Lung (tissue), 12 donors: ENCODE results near the gene MYOM1. TPM values are rescaled to one million over a fixed set of nuclear protein-coding genes. Genes with fewer than 3 reads are reported as not detected.

Experiments
- ATAC-seq: fragments of 200-7000 bp; cut with Tn5 transposase; one replicate; pipeline ENCODE4 v1.9.1; 2020; ENCODE audit warnings: moderate number of reproducible peaks; ENCODE audit not compliant: insufficient read depth, low FRiP score
- DNase-seq, 3 donors: peaks; one replicate each; pipeline ENCODE4 v3.0.0-alpha.2; 2013 to 2017
- H3K27ac ChIP-seq, 2 donors: one replicate each; pipeline ENCODE4 v1.5.1; 2013; ENCODE audit warnings: mild to moderate bottlenecking in 2 of 2, moderate library complexity in 2 of 2, control low read depth in 1 of 2, inconsistent platforms in 1 of 2, low read depth in 1 of 2, low read length in 1 of 2
- H3K27me3 ChIP-seq, 3 donors: one replicate each; pipeline ENCODE4 v1.5.1; 2013; ENCODE audit warnings: low read length in 2 of 3; ENCODE audit not compliant: control insufficient read depth in 3 of 3, insufficient read depth in 3 of 3
- H3K36me3 ChIP-seq, 4 donors: one replicate each; pipeline ENCODE4 v1.5.1; 2013; ENCODE audit warnings: low read length in 4 of 4, mild to moderate bottlenecking in 1 of 4, moderate library complexity in 1 of 4; ENCODE audit not compliant: control insufficient read depth in 4 of 4, insufficient read depth in 4 of 4
- H3K4me1 ChIP-seq, 5 donors: one replicate each; pipeline ENCODE4 v1.5.1; 2013; ENCODE audit warnings: low read length in 5 of 5, mild to moderate bottlenecking in 2 of 5, moderate library complexity in 1 of 5; ENCODE audit not compliant: control insufficient read depth in 5 of 5, insufficient read depth in 5 of 5
- H3K4me3 ChIP-seq: one replicate; pipeline ENCODE4 v1.5.1; 2013; ENCODE audit warnings: mild to moderate bottlenecking, control low read depth, moderate library complexity
- H3K9ac ChIP-seq, 2 donors: one replicate each; pipeline ENCODE4 v1.5.1; 2013; ENCODE audit warnings: low read length in 2 of 2, control low read depth in 1 of 2; ENCODE audit not compliant: insufficient read depth in 1 of 2
- H3K9me3 ChIP-seq, 4 donors: one replicate each; pipeline ENCODE4 v1.5.1; 2013; ENCODE audit warnings: low read length in 3 of 4, mild to moderate bottlenecking in 1 of 4, moderate library complexity in 1 of 4; ENCODE audit not compliant: control insufficient read depth in 4 of 4, insufficient read depth in 3 of 4
- CTCF ChIP-seq: IDR thresholded peaks from 2 replicates; pipeline ENCODE4 v1.5.1; 2012; ENCODE audit warnings: mild to moderate bottlenecking; ENCODE audit errors: control extremely low read depth, extremely low read depth
- WGBS, 2 donors: extraction: QIAGEN DNeasy Blood & Tissue Kit; methylation state at CpG; one replicate each; pipeline ENCODE4 v1.1.7; 2013; 5-methylcytosine and 5-hydroxymethylcytosine counted together
- polyA plus RNA-seq, 2 donors: library from polyadenylated mRNA; stranded (reverse); fragments of 200-250 nt; gene quantifications; one replicate each; pipeline ENCODE4 v1.2.1, GENCODE V29; 2013
- total RNA-seq, 2 donors: library from RNA; depleted of rRNA in 1 of 2; stranded (reverse); fragments of >200 nt in 1 of 2; gene quantifications; one replicate each; pipeline ENCODE4 v1.2.1, GENCODE V29; 2014 to 2021
- donor health status: control.
- donor health status: control.
- donor health status: Bipolar disorder and iron deficiency.
- donor health status: healthy.
- donor health status: DM: yes; HTN: yes; CAD: no.

Gene MYOM1
- total and polyA plus RNA-seq, 4 donors = 0.61 to 4.6 (median 1.3) TPM

GRCh38 chr18:3236470-3236869, 16.7 kb upstream of the MYOM1 start:
- no peak for DNase-seq
- H3K9me3 ChIP-seq = peaks cover 0 to 2% (median 0%) of the 10 kb centered on the region in 4 donors
- 74 to 87% methylated on average over 4 of the region's 4 CpGs for WGBS, 2 donors
- no peak for ATAC-seq
- H3K9ac ChIP-seq = no peak overlapping the region
- no peak overlapping the region for H3K4me3 ChIP-seq
- no peak overlapping the region for H3K27ac ChIP-seq
- H3K4me1 ChIP-seq = peaks cover 0 to 4% (median 0%) of the 10 kb centered on the region in 5 donors
- peaks cover 0 to 1% (median 0%) of the 10 kb centered on the region in 4 donors for H3K36me3 ChIP-seq
- no peak for TF ChIP-seq CTCF
- no peaks in the 10 kb centered on the region for H3K27me3 ChIP-seq

- Histone ChIP-seq H3K9ac (no peak overlapping the region), H3K9me3 (no peaks in the 10 kb centered on the region), H3K27me3 (no peaks in the 10 kb centered on the region), H3K4me1 (peaks cover 0 to 4% (median 0%) of the 10 kb centered on the region in 5 donors), H3K27ac (no peak overlapping the region), H3K4me3 (no peak overlapping the region), H3K36me3 (peaks cover 0 to 1% (median 0%) of the 10 kb centered on the region in 4 donors)
- TF ChIP-seq CTCF = no peak
- 90 to 96% methylated on average over 2 of the region's 2 CpGs for WGBS, 2 donors
- DNase-seq (no peak), ATAC-seq (no peak)
Observed at GRCh38 chr18:3235846-3236245, 16.1 kb upstream of the MYOM1 start.

- no peak for TF ChIP-seq CTCF
- no peak overlapping the region for H3K9ac ChIP-seq
- ATAC-seq = no peak
- WGBS, 2 donors = 60 to 74% methylated on average over 5 of the region's 5 CpGs
- H3K27me3 ChIP-seq = no peaks in the 10 kb centered on the region
- H3K36me3 ChIP-seq = peaks cover 0 to 1% (median 0%) of the 10 kb centered on the region in 4 donors
- H3K27ac ChIP-seq = no peak overlapping the region
- peaks cover 0 to 4% (median 0%) of the 10 kb centered on the region in 5 donors for H3K4me1 ChIP-seq
- no peaks in the 10 kb centered on the region for H3K9me3 ChIP-seq
- H3K4me3 ChIP-seq = no peak overlapping the region
- DNase-seq = no peak
Observed at GRCh38 chr18:3234457-3234856, 14.7 kb upstream of the MYOM1 start.
